K562 (cell line): ENCODE measurements around the gene ST14. TPM values are rescaled to one million over a fixed set of nuclear protein-coding genes. Genes with fewer than 3 reads are reported as not detected.

Source experiments
- ATAC-seq: fragments of 200-7000 bp; cut with Tn5 transposase; 3 replicates; pipeline ENCODE4 v1.9.1; 2020; ENCODE audit warnings: moderate library complexity
- BruUV-seq: library from RNA; stranded (reverse); fragments of 400-500 nt; replicated peaks from 2 replicates; lab custom pipeline; 2021; lab: Mats Ljungman, UMichigan
- CTCF ChIA-PET: fragments of 300-600 bp; formaldehyde crosslinking; extraction: SDS; loops from one replicate; lab custom pipeline; 2021; ENCODE audit warnings: low intra/inter-chr PET ratio; lab: Yijun Ruan, JAX
- POLR2A ChIA-PET: fragments of 300-600, 350-650 bp; sonication (Branson Sonifier 250); formaldehyde crosslinking; extraction: SDS; loops from one replicate; lab custom pipeline; 2021; ENCODE audit warnings: antibody characterized with exemption, inconsistent platforms; lab: Yijun Ruan, JAX
- DNase-seq, 4 experiments: peaks; one replicate each; pipeline versions ENCODE4 v3.0.0 to v3.0.0-alpha.2; 2011 to 2018; ENCODE audit warnings: low spot score in 3 of 4, mixed read lengths in 3 of 4; ENCODE audit errors: extremely low read depth in 1 of 4
- FAIRE-seq: peaks from 2 replicates; lab custom pipeline; 2011; peaks lifted over from hg19 to GRCh38; lab: Jason Lieb, UNC
- H2AFZ ChIP-seq: 2 replicates; pipeline ENCODE4 v1.6.0; 2011; ENCODE audit warnings: low read depth, low read length, control low read depth, inconsistent platforms
- H3K27ac ChIP-seq: fragments of 200-600 bp; 3 replicates; pipeline ENCODE4 v1.8.0; 2011; ENCODE audit warnings: low read depth, mild to moderate bottlenecking, control low read depth, inconsistent platforms, low read length, moderate library complexity, mixed read lengths; ENCODE audit errors: extremely low read depth
- H3K27me3 ChIP-seq, 2 experiments: fragments of 300-600 bp in 1 of 2; 2 replicates in 1 of 2; 3 replicates in 1 of 2; pipeline versions ENCODE4 v1.6.0 to v1.8.0; 2011; ENCODE audit warnings: inconsistent platforms in 2 of 2, low read length in 2 of 2, mild to moderate bottlenecking in 1 of 2, mixed read lengths in 1 of 2, moderate library complexity in 1 of 2; ENCODE audit not compliant: control insufficient read depth in 2 of 2, insufficient read depth in 2 of 2
- H3K36me3 ChIP-seq: fragments of 300-600 bp; 3 replicates; pipeline ENCODE4 v1.8.0; 2011; ENCODE audit warnings: mild to moderate bottlenecking, low read length, inconsistent platforms; ENCODE audit not compliant: control insufficient read depth, insufficient read depth
- H3K4me1 ChIP-seq, 2 experiments: fragments of 200-600 bp in 1 of 2; replicated peaks in 1 of 2; 2 replicates in 1 of 2; 3 replicates in 1 of 2; pipeline versions ENCODE4 v1.5.1 to v1.8.0; 2011; ENCODE audit warnings: inconsistent platforms in 2 of 2, low read length in 2 of 2, mild to moderate bottlenecking in 1 of 2, mixed read lengths in 1 of 2, moderate library complexity in 1 of 2; ENCODE audit not compliant: control insufficient read depth in 2 of 2, insufficient read depth in 2 of 2
- H3K4me2 ChIP-seq: 2 replicates; pipeline ENCODE4 v1.6.1; 2011; ENCODE audit warnings: low read length, control low read depth, inconsistent platforms, mixed read lengths; ENCODE audit not compliant: insufficient read depth
- H3K4me3 ChIP-seq: fragments of 200-600 bp; sonication (generic), shearing (Covaris generic); 2 replicates; pipeline ENCODE4 v1.5.1; 2016; ENCODE audit warnings: control low read depth, inconsistent platforms
- H3K79me2 ChIP-seq: fragments of 200-600 bp; 3 replicates; pipeline ENCODE4 v1.8.0; 2011; ENCODE audit warnings: low read length, inconsistent platforms; ENCODE audit not compliant: control insufficient read depth, insufficient read depth
- H3K9ac ChIP-seq, 2 experiments: 2 replicates each; pipeline versions ENCODE4 v1.6.0 to v1.6.1; 2011; ENCODE audit warnings: low read depth in 2 of 2, low read length in 2 of 2, control low read depth in 1 of 2, inconsistent platforms in 1 of 2, mild to moderate bottlenecking in 1 of 2, mixed read lengths in 1 of 2; ENCODE audit not compliant: insufficient read depth in 1 of 2
- H3K9me1 ChIP-seq: one replicate; pipeline ENCODE4 v1.6.0; 2011; ENCODE audit warnings: inconsistent platforms, mild to moderate bottlenecking, low read length, moderate library complexity; ENCODE audit not compliant: control insufficient read depth, insufficient read depth
- H3K9me3 ChIP-seq: replicated peaks from 2 replicates; pipeline ENCODE4 v1.5.1; 2011; ENCODE audit warnings: low read depth, low read length, inconsistent platforms; ENCODE audit not compliant: control insufficient read depth, insufficient read depth
- H4K20me1 ChIP-seq: replicated peaks from 2 replicates; pipeline ENCODE4 v1.6.1; 2011; ENCODE audit warnings: low read length, inconsistent platforms, mixed read lengths; ENCODE audit not compliant: control insufficient read depth, insufficient read depth
- CREM ChIP-seq: IDR thresholded peaks from 2 replicates; pipeline ENCODE4 v1.6.1; 2014; ENCODE audit warnings: antibody characterized with exemption, low read depth
- NFE2 ChIP-seq: IDR thresholded peaks from 2 replicates; pipeline ENCODE4 v1.6.1; 2014; ENCODE audit warnings: antibody characterized with exemption, low read depth
- NR4A1 ChIP-seq, 2 experiments: fragments of 250-450 bp in 1 of 2; fragments of 450-650 bp in 1 of 2; sonication (Bioruptor Pico) in 1 of 2; IDR thresholded peaks; 2 replicates each; pipeline versions ENCODE4 v1.4.0 to v1.6.1; 2016 to 2020; ENCODE audit warnings: mild to moderate bottlenecking in 2 of 2, missing compliant biosample characterization in 1 of 2, missing genetic modification characterization in 1 of 2, moderate library complexity in 1 of 2
- SIN3B ChIP-seq: fragments of 450-650 bp; IDR thresholded peaks from 2 replicates; pipeline ENCODE4 v1.6.1; 2017; ENCODE audit warnings: low read depth, mild to moderate bottlenecking, moderate library complexity
- ZZZ3 ChIP-seq: fragments of 450-650 bp; IDR thresholded peaks from 2 replicates; pipeline ENCODE4 v1.6.1; 2016; ENCODE audit warnings: antibody characterized with exemption, mild to moderate bottlenecking, moderate library complexity
- WGBS: fragments of 100-300 bp; shearing (Covaris generic); methylation state at CpG from one replicate; pipeline ENCODE4 v1.1.6; 2016; ENCODE audit warnings: low coverage, mixed read lengths; ENCODE audit not compliant: insufficient coverage; ENCODE audit errors: missing lambda C conversion rate; 5-methylcytosine and 5-hydroxymethylcytosine counted together
- in situ Hi-C: fragments of 300-500 bp; cut with MboI; formaldehyde crosslinking; loops from 4 replicates; pipeline ENCODE4 v1.15.0; 2018; ENCODE audit warnings: inconsistent platforms, mixed read lengths
- intact Hi-C: fragments of 100-400 bp; cut with micrococcal nuclease; formaldehyde crosslinking; loops from 2 replicates; pipeline ENCODE4 v1.14.2; 2022
- polyA plus RNA-seq, 8 experiments: library from polyadenylated mRNA; depleted of rRNA in 4 of 8; stranded (reverse) in 5 of 8; unstranded in 3 of 8; fragments of >200 nt; fragmentation: Nextera tagmentation in 2 of 8; fragmentation: Illumina TruSeq in 1 of 8; extraction: Ambion mirVana in 2 of 8; extraction: Trizol in 1 of 8; gene quantifications; 2 replicates each; pipeline versions ENCODE4 v1.2.1 to v1.2.3, GENCODE V29; 2011 to 2014; ENCODE audit warnings: inconsistent platforms in 1 of 8, missing spikeins in 1 of 8
- total RNA-seq, 7 experiments: library from RNA; depleted of rRNA in 6 of 7; stranded (reverse); fragments of >200 nt in 6 of 7; fragmentation: Illumina TruSeq in 2 of 7; extraction: Trizol in 2 of 7; gene quantifications; 2 replicates each; pipeline versions ENCODE4 v1.2.1 to v1.2.3, GENCODE V29; 2011 to 2021; ENCODE audit warnings: low replicate concordance in 1 of 7
- TF ChIP-seq, protein P1 (sequence below): fragments of 450-650 bp; IDR thresholded peaks from 2 replicates; pipeline ENCODE4 v1.6.1; 2016; ENCODE audit warnings: missing biosample characterization, missing genetic modification characterization
- TF ChIP-seq, protein P2 (sequence below), 2 experiments: fragments of 450-650 bp; IDR thresholded peaks; 2 replicates each; pipeline ENCODE4 v1.6.1; 2016
- TF ChIP-seq, protein P3 (sequence below): fragments of 450-650 bp; IDR thresholded peaks from 2 replicates; pipeline ENCODE4 v1.6.1; 2017; ENCODE audit warnings: antibody characterized with exemption
- TF ChIP-seq, protein P4 (sequence below): sonication (generic); formaldehyde crosslinking; IDR thresholded peaks from 2 replicates; pipeline ENCODE4 v1.8.1; 2023; ENCODE audit warnings: mild to moderate bottlenecking, missing genetic modification reagents
- TF ChIP-seq, protein P5 (sequence below): fragments of 250-450 bp; sonication (Bioruptor Pico); IDR thresholded peaks from 2 replicates; pipeline ENCODE4 v1.8.0; 2021; ENCODE audit warnings: moderate library complexity, mild to moderate bottlenecking, inconsistent platforms

ST14 gene
- total and polyA plus RNA-seq, 9 of the 15 experiments (the other 6 are each of a cell fraction or from before 2014, with no cell fraction given) = 0.08 to 0.20 TPM; not detected in 7

DNA sequence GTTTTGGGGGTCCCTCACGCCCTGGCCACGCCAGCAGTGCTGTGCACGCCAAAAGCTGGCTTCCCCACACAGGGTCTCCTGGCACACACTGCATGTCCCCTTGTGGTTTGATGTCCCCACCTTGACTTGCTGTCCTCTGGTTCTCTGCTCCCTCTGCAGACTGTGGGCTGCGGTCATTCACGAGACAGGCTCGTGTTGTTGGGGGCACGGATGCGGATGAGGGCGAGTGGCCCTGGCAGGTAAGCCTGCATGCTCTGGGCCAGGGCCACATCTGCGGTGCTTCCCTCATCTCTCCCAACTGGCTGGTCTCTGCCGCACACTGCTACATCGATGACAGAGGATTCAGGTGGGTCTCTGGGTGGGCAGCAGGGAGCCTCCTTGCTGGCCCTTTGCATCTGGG is 40.2 kb downstream of the ST14 start:
- TF ChIP-seq, protein P1, sequence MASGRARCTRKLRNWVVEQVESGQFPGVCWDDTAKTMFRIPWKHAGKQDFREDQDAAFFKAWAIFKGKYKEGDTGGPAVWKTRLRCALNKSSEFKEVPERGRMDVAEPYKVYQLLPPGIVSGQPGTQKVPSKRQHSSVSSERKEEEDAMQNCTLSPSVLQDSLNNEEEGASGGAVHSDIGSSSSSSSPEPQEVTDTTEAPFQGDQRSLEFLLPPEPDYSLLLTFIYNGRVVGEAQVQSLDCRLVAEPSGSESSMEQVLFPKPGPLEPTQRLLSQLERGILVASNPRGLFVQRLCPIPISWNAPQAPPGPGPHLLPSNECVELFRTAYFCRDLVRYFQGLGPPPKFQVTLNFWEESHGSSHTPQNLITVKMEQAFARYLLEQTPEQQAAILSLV = no peak
- TF ChIP-seq SIN3B (no peak), ZZZ3 (no peak), NR4A1 (CRISPR knock-in tag; IDR thresholded peaks at IDR 0.05) (no peak), NR4A1 (tag; IDR thresholded peaks at IDR 0.05) (no peak), CREM (no peak), NFE2 (no peak)
- TF ChIP-seq, protein P2, sequence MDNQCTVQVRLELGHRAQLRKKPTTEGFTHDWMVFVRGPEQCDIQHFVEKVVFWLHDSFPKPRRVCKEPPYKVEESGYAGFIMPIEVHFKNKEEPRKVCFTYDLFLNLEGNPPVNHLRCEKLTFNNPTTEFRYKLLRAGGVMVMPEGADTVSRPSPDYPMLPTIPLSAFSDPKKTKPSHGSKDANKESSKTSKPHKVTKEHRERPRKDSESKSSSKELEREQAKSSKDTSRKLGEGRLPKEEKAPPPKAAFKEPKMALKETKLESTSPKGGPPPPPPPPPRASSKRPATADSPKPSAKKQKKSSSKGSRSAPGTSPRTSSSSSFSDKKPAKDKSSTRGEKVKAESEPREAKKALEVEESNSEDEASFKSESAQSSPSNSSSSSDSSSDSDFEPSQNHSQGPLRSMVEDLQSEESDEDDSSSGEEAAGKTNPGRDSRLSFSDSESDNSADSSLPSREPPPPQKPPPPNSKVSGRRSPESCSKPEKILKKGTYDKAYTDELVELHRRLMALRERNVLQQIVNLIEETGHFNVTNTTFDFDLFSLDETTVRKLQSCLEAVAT (IDR thresholded peaks at IDR 0.05) = no peak
- TF ChIP-seq, protein P3, sequence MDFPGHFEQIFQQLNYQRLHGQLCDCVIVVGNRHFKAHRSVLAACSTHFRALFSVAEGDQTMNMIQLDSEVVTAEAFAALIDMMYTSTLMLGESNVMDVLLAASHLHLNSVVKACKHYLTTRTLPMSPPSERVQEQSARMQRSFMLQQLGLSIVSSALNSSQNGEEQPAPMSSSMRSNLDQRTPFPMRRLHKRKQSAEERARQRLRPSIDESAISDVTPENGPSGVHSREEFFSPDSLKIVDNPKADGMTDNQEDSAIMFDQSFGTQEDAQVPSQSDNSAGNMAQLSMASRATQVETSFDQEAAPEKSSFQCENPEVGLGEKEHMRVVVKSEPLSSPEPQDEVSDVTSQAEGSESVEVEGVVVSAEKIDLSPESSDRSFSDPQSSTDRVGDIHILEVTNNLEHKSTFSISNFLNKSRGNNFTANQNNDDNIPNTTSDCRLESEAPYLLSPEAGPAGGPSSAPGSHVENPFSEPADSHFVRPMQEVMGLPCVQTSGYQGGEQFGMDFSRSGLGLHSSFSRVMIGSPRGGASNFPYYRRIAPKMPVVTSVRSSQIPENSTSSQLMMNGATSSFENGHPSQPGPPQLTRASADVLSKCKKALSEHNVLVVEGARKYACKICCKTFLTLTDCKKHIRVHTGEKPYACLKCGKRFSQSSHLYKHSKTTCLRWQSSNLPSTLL = no peak
- TF ChIP-seq, protein P4, sequence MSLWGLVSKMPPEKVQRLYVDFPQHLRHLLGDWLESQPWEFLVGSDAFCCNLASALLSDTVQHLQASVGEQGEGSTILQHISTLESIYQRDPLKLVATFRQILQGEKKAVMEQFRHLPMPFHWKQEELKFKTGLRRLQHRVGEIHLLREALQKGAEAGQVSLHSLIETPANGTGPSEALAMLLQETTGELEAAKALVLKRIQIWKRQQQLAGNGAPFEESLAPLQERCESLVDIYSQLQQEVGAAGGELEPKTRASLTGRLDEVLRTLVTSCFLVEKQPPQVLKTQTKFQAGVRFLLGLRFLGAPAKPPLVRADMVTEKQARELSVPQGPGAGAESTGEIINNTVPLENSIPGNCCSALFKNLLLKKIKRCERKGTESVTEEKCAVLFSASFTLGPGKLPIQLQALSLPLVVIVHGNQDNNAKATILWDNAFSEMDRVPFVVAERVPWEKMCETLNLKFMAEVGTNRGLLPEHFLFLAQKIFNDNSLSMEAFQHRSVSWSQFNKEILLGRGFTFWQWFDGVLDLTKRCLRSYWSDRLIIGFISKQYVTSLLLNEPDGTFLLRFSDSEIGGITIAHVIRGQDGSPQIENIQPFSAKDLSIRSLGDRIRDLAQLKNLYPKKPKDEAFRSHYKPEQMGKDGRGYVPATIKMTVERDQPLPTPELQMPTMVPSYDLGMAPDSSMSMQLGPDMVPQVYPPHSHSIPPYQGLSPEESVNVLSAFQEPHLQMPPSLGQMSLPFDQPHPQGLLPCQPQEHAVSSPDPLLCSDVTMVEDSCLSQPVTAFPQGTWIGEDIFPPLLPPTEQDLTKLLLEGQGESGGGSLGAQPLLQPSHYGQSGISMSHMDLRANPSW (CRISPR knock-in tag) = no peak
- TF ChIP-seq, protein P5, sequence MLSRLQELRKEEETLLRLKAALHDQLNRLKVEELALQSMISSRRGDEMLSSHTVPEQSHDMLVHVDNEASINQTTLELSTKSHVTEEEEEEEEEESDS (CRISPR knock-in tag) = no peak
- Histone ChIP-seq H3K4me1 (peaks cover 0 to 15% of the 10 kb centered on the region in 2 experiments; a peak in 2 of 5 replicates), H3K4me2 (no peak overlapping the region), H3K36me3 (no peaks in the 10 kb centered on the region), H2AFZ (no peak overlapping the region), H3K27ac (no peak overlapping the region), H3K27me3 (peaks cover 55 to 89% of the 10 kb centered on the region in 2 experiments; a peak in 4 of 5 replicates), H3K9me3 (no peaks in the 10 kb centered on the region), H4K20me1 (peaks cover 26% of the 10 kb centered on the region), H3K4me3 (no peak overlapping the region), H3K79me2 (no peaks in the 10 kb centered on the region), H3K9me1 (no peaks in the 10 kb centered on the region), H3K9ac (no peak overlapping the region)
- CTCF ChIA-PET = no interaction called here
- DNase-seq (no peak), FAIRE-seq (no peak), ATAC-seq (no peak)
- in situ Hi-C loops = no loop called here
- POLR2A ChIA-PET = no interaction called here
- WGBS = 7% methylated on average over 12 of the region's 12 CpGs
- intact Hi-C loops = loop anchor here (5.0 kb wide), 1 partner anchor 277 kb away; no protein-coding TSS in a partner anchor
- BruUV-seq = no TSS peak
